IMR-90 (cell line): ENCODE data around the gene CIAO2B. TPM values are rescaled to one million over a fixed set of nuclear protein-coding genes. Genes with fewer than 3 reads are reported as not detected.

Experiments
- ATAC-seq: fragments of 200-7000 bp; cut with Tn5 transposase; 2 replicates; pipeline ENCODE4 v1.9.1; 2020; ENCODE audit warnings: low read depth, mild to moderate bottlenecking, moderate library complexity
- BruUV-seq: library from RNA; stranded (reverse); fragments of 400-500 nt; replicated peaks from 2 replicates; lab custom pipeline; 2021; lab: Mats Ljungman, UMichigan
- CTCF ChIA-PET: fragments of 300-600 bp; formaldehyde crosslinking; extraction: SDS; loops from one replicate; lab custom pipeline; 2021; ENCODE audit warnings: antibody characterized with exemption; lab: Yijun Ruan, JAX
- POLR2A ChIA-PET: fragments of 300-600 bp; sonication (Branson Sonifier 250); formaldehyde crosslinking; loops from one replicate; lab custom pipeline; 2022; ENCODE audit warnings: antibody characterized with exemption; ENCODE audit not compliant: unreplicated experiment; lab: Charles Lee
- DNase-seq: peaks from one replicate; pipeline ENCODE4 v3.0.0; 2013
- H2AFZ ChIP-seq: replicated peaks from 2 replicates; pipeline ENCODE3; 2013; ENCODE audit warnings: low read length, mild to moderate bottlenecking; ENCODE audit not compliant: poor library complexity
- H2AK5ac ChIP-seq: 2 replicates; pipeline ENCODE4 v1.6.1; 2013; ENCODE audit warnings: low read depth, low read length, inconsistent platforms
- H2AK9ac ChIP-seq: replicated peaks from 2 replicates; pipeline ENCODE3; 2013; ENCODE audit warnings: mild to moderate bottlenecking, low read depth, low read length, moderate library complexity; ENCODE audit not compliant: poor library complexity
- H2BK120ac ChIP-seq: 2 replicates; pipeline ENCODE4 v1.6.1; 2013; ENCODE audit warnings: low read depth, low read length, inconsistent platforms
- H2BK15ac ChIP-seq: 3 replicates; pipeline ENCODE4 v1.6.1; 2013; ENCODE audit warnings: low read depth, low read length, inconsistent platforms
- H2BK20ac ChIP-seq: 2 replicates; pipeline ENCODE4 v1.6.1; 2013; ENCODE audit warnings: low read depth, mild to moderate bottlenecking, inconsistent platforms, low read length, moderate library complexity
- H2BK5ac ChIP-seq: 2 replicates; pipeline ENCODE4 v1.6.1; 2013; ENCODE audit warnings: mild to moderate bottlenecking, low read depth, low read length, inconsistent platforms; ENCODE audit not compliant: poor library complexity, severe bottlenecking
- H3K14ac ChIP-seq: replicated peaks from 2 replicates; pipeline ENCODE4 v1.6.1; 2013; ENCODE audit warnings: low read depth, low read length, inconsistent platforms
- H3K18ac ChIP-seq: 2 replicates; pipeline ENCODE4 v1.6.1; 2013; ENCODE audit warnings: low read depth, low read length, control low read depth
- H3K23ac ChIP-seq: 2 replicates; pipeline ENCODE4 v1.6.1; 2013; ENCODE audit warnings: low read depth, low read length, inconsistent platforms
- H3K27ac ChIP-seq: 2 replicates; pipeline ENCODE4 v1.5.1; 2013; ENCODE audit warnings: mild to moderate bottlenecking, control low read depth, low read length; ENCODE audit not compliant: insufficient read depth
- H3K27me3 ChIP-seq: 2 replicates; pipeline ENCODE4 v1.6.1; 2013; ENCODE audit warnings: low read length; ENCODE audit not compliant: control insufficient read depth, insufficient read depth
- H3K36me3 ChIP-seq: 2 replicates; pipeline ENCODE4 v1.6.1; 2013; ENCODE audit warnings: low read length, mixed read lengths; ENCODE audit not compliant: control insufficient read depth, insufficient read depth
- H3K4ac ChIP-seq: 2 replicates; pipeline ENCODE4 v1.6.1; 2013; ENCODE audit warnings: low read depth, low read length, inconsistent platforms
- H3K4me1 ChIP-seq: 2 replicates; pipeline ENCODE4 v1.6.1; 2013; ENCODE audit warnings: low read length, mixed read lengths; ENCODE audit not compliant: control insufficient read depth, insufficient read depth
- H3K4me2 ChIP-seq: 2 replicates; pipeline ENCODE4 v1.6.1; 2013; ENCODE audit warnings: low read depth, mild to moderate bottlenecking, control low read depth, low read length, moderate library complexity
- H3K4me3 ChIP-seq: 2 replicates; pipeline ENCODE4 v1.5.1; 2013; ENCODE audit warnings: low read depth, mild to moderate bottlenecking, control low read depth, low read length, moderate library complexity; ENCODE audit not compliant: insufficient read depth
- H3K56ac ChIP-seq: 2 replicates; pipeline ENCODE4 v1.6.1; 2013; ENCODE audit warnings: low read length, inconsistent platforms; ENCODE audit not compliant: insufficient read depth; ENCODE audit errors: extremely low read depth
- H3K79me1 ChIP-seq, 2 experiments: 2 replicates each; pipeline ENCODE4 v1.6.1; 2013; ENCODE audit warnings: low read length in 2 of 2, inconsistent platforms in 1 of 2, low read depth in 1 of 2
- H3K9ac ChIP-seq: 2 replicates; pipeline ENCODE4 v1.6.1; 2013; ENCODE audit warnings: low read depth, low read length, control low read depth
- H3K9me1 ChIP-seq: 2 replicates; pipeline ENCODE4 v1.6.1; 2013; ENCODE audit warnings: low read length, inconsistent platforms; ENCODE audit not compliant: insufficient read depth
- H3K9me3 ChIP-seq: 2 replicates; pipeline ENCODE4 v1.6.1; 2013; ENCODE audit warnings: low read length; ENCODE audit not compliant: control insufficient read depth, insufficient read depth
- H4K20me1 ChIP-seq: 2 replicates; pipeline ENCODE4 v1.6.1; 2013; ENCODE audit warnings: low read length, inconsistent platforms; ENCODE audit not compliant: insufficient read depth
- H4K5ac ChIP-seq: 2 replicates; pipeline ENCODE4 v1.6.1; 2013; ENCODE audit warnings: mild to moderate bottlenecking, low read depth, low read length, control low read depth
- H4K8ac ChIP-seq, 2 experiments: 2 replicates each; pipeline ENCODE4 v1.6.1; 2013; ENCODE audit warnings: low read depth in 2 of 2, low read length in 2 of 2, control low read depth in 1 of 2, inconsistent platforms in 1 of 2
- H4K91ac ChIP-seq: 2 replicates; pipeline ENCODE4 v1.6.1; 2013; ENCODE audit warnings: low read depth, low read length, inconsistent platforms; ENCODE audit not compliant: insufficient read depth
- BHLHE40 ChIP-seq: fragments of 150-350 bp; IDR thresholded peaks from 2 replicates; pipeline ENCODE4 v1.6.1; 2016; ENCODE audit warnings: mild to moderate bottlenecking, low read depth, low read length
- CEBPB ChIP-seq: IDR thresholded peaks from 2 replicates; pipeline ENCODE4 v1.6.1; 2012; ENCODE audit warnings: low read depth, low read length, improper control_type of control experiment
- CTCF ChIP-seq: conservative IDR thresholded peaks from 2 replicates; pipeline ENCODE4 v1.5.1; 2012; ENCODE audit warnings: mild to moderate bottlenecking, low read depth, low read length, improper control_type of control experiment
- ELK1 ChIP-seq: fragments of 150-350 bp; IDR thresholded peaks from 2 replicates; pipeline ENCODE4 v1.6.1; 2016; ENCODE audit warnings: low read depth, mild to moderate bottlenecking, low read length, moderate library complexity, borderline replicate concordance
- FOS ChIP-seq: fragments of 150-350 bp; IDR thresholded peaks from 2 replicates; pipeline ENCODE4 v1.6.1; 2016; ENCODE audit warnings: low read depth, low read length
- MAFK ChIP-seq: IDR thresholded peaks from 2 replicates; pipeline ENCODE4 v1.6.1; 2012; ENCODE audit warnings: low read depth, low read length, improper control_type of control experiment
- MAZ ChIP-seq: IDR thresholded peaks from 2 replicates; pipeline ENCODE4 v1.6.1; 2012; ENCODE audit warnings: low read depth, mild to moderate bottlenecking, low read length, improper control_type of control experiment, moderate library complexity, borderline replicate concordance
- RCOR1 ChIP-seq: IDR thresholded peaks from 2 replicates; pipeline ENCODE4 v1.6.1; 2012; ENCODE audit warnings: mild to moderate bottlenecking, low read length, improper control_type of control experiment; ENCODE audit not compliant: insufficient replicate concordance
- USF2 ChIP-seq: fragments of 150-350 bp; IDR thresholded peaks from 2 replicates; pipeline ENCODE4 v1.6.1; 2017; ENCODE audit warnings: mild to moderate bottlenecking, antibody characterized with exemption, low read length, low read depth
- WGBS, 2 experiments: methylation state at CpG; one replicate each; pipeline versions ENCODE4 v1.1.5 to v1.1.7; 2013; ENCODE audit warnings: missing lambda C conversion rate in 2 of 2; ENCODE audit not compliant: insufficient read length in 1 of 2; ENCODE audit errors: extremely low coverage in 2 of 2; 5-methylcytosine and 5-hydroxymethylcytosine counted together
- dilution Hi-C: fragments of 300-500 bp; cut with HindIII; formaldehyde crosslinking; loops from one replicate; pipeline ENCODE4 v1.14.3; 2018; ENCODE audit warnings: low sequenced_read_pairs; ENCODE audit not compliant: unreplicated experiment
- in situ Hi-C: fragments of 300-500 bp; cut with MboI; formaldehyde crosslinking; loops from 3 replicates; pipeline ENCODE4 v1.14.3; 2019; ENCODE audit warnings: low sequenced_read_pairs, inconsistent platforms, mixed read lengths
- intact Hi-C: fragments of 100-400 bp; cut with micrococcal nuclease; formaldehyde crosslinking; loops from 2 replicates; pipeline ENCODE4 v1.10.0; 2022
- polyA plus RNA-seq, 3 experiments: library from polyadenylated mRNA; depleted of rRNA; stranded (reverse); fragments of >200 nt; gene quantifications; 2 replicates each; pipeline ENCODE4 v1.2.3, GENCODE V29; 2012; ENCODE audit warnings: low replicate concordance in 1 of 3
- total RNA-seq: library from RNA; depleted of rRNA; stranded (reverse); fragments of >200 nt; gene quantifications from 2 replicates; pipeline ENCODE4 v1.2.3, GENCODE V29; 2012

Gene CIAO2B
- total and polyA plus RNA-seq, 2 of the 4 experiments (the other 2 are of a cell fraction), result 148 to 234 TPM

- no peak for TF ChIP-seq RCOR1
These were observed 27.0 kb upstream of the CIAO2B start, which contains the start of gene CES3 (continued) for GRCh38 chr16:66961065-66961744.

- Histone ChIP-seq H3K14ac (no peak overlapping the region), H4K5ac (no peak overlapping the region), H3K79me1 (no peaks in the 10 kb centered on the region), H3K9me3 (no peaks in the 10 kb centered on the region), H2BK120ac (no peak overlapping the region), H2BK20ac (no peak overlapping the region), H2AFZ (no peak overlapping the region), H3K18ac (no peak overlapping the region), H4K8ac (no peak overlapping the region), H3K4me2 (no peak overlapping the region), H4K91ac (no peak overlapping the region), H3K36me3 (no peaks in the 10 kb centered on the region), H3K9me1 (peaks cover 3% of the 10 kb centered on the region; the same call in 1 of the 2 replicates), H2AK5ac (no peak overlapping the region), H3K27me3 (peaks cover 28% of the 10 kb centered on the region), H3K27ac (no peak overlapping the region), H3K4me3 (no peak overlapping the region), H3K4me1 (no peaks in the 10 kb centered on the region), H3K9ac (no peak overlapping the region), H4K20me1 (no peaks in the 10 kb centered on the region), H2BK5ac (no peak overlapping the region), H3K23ac (no peak overlapping the region), H2BK15ac (no peak overlapping the region), H3K4ac (no peak overlapping the region), H3K56ac (no peak overlapping the region), H2AK9ac (no peak overlapping the region)
- in situ Hi-C loops (loop anchor here (5.0 to 10.0 kb wide), 2 partner anchors 197 to 495 kb away; partner anchors contain the start of genes FBXL8 and TRADD), dilution Hi-C loops (no loop called here), intact Hi-C loops (no loop called here)
- BruUV-seq, result no TSS peak
- CTCF ChIA-PET, result interaction anchor here (1.0 to 1.5 kb wide), 5 partner anchors 10 to 195 kb away, joined by 3 to 4 read pairs (median 4); no protein-coding TSS in a partner anchor
- TF ChIP-seq ELK1 (no peak), FOS (no peak), MAFK (no peak), RCOR1 (no peak), CEBPB (no peak), BHLHE40 (no peak), CTCF (no peak), USF2 (no peak), MAZ (no peak)
- ATAC-seq (no peak), DNase-seq (no peak)
- POLR2A ChIA-PET, result no interaction called here
- 100% methylated on average over 1 of the region's 1 CpG; no CpG with 5 or more reads in 1 of the 2 experiments for WGBS, 2 experiments
These were observed 26.1 kb upstream of the CIAO2B start for GRCh38 chr16:66960270-66960669.
